Measurements from ENCODE around the gene PTPRF. TPM values are rescaled to one million over a fixed set of nuclear protein-coding genes. Genes with fewer than 3 reads are reported as not detected.

The PTPRF gene
- total and polyA plus RNA-seq, 5 donors from 2014 or later: 0.22 TPM; not detected in 4

DNA sequence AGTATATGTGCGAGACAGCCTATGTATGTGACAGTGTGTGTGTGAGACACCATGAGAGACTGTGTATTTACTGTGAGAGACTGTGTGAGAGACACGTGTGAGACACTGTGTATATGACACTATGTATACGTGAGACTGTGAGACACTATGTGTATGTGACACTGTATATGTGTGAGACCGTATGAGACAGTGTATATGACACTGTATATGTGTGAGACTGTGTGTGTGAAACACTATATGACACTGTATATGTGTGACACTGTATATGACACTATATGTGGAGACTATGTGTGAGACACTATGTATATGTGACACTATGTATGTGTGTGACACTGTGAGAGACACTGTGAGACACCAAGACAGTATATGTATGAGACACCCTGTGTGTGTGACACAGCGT is 66.3 kb downstream of the PTPRF start:
- Mint-ChIP-seq H3K36me3 (no peaks in the 10 kb centered on the region), H3K27me3 (peaks cover 5% of the 10 kb centered on the region), H3K9me3 (no peaks in the 10 kb centered on the region), H3K4me3 (no peak overlapping the region), H3K27ac (no peak overlapping the region), H3K4me1 (no peaks in the 10 kb centered on the region)
- ATAC-seq (ENCODE audit: low read depth in 2 of 2) (no peak), DNase-seq (no peak)
- H3K4me3 ChIP-seq (ENCODE audit: low read depth, low read length): no peak overlapping the region
- no peaks in the 10 kb centered on the region for H3K27me3 ChIP-seq (ENCODE audit: control insufficient read depth, insufficient read depth, low read length)
- no peak overlapping the region for H3K27ac ChIP-seq (ENCODE audit: insufficient read depth, low read length, poor library complexity, severe bottlenecking)
- no peaks in the 10 kb centered on the region for H3K9me3 ChIP-seq (ENCODE audit: control insufficient read depth in 2 of 2, low read length in 2 of 2)
- no peaks in the 10 kb centered on the region for H3K4me1 ChIP-seq (ENCODE audit: control insufficient read depth, insufficient read depth, low read length, poor library complexity, severe bottlenecking)
- H3K36me3 ChIP-seq (ENCODE audit: control insufficient read depth, insufficient read depth, low read length): no peaks in the 10 kb centered on the region

DNA sequence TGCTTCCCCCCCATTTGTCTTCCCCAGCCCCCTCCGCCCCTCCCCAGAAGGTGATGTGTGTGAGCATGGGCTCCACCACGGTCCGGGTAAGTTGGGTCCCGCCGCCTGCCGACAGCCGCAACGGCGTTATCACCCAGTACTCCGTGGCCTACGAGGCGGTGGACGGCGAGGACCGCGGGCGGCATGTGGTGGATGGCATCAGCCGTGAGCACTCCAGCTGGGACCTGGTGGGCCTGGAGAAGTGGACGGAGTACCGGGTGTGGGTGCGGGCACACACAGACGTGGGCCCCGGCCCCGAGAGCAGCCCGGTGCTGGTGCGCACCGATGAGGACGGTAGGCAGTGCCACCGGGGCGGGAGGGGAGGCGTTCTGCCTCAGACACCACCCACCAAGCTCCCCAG is 67.0 kb downstream of the PTPRF start:
- Mint-ChIP-seq H3K27me3 (peaks cover 5% of the 10 kb centered on the region), H3K36me3 (no peaks in the 10 kb centered on the region), H3K4me3 (no peak overlapping the region), H3K9me3 (no peaks in the 10 kb centered on the region), H3K27ac (no peak overlapping the region), H3K4me1 (no peaks in the 10 kb centered on the region)
- Histone ChIP-seq H3K27me3 (ENCODE audit: control insufficient read depth, insufficient read depth, low read length) (no peaks in the 10 kb centered on the region), H3K4me1 (ENCODE audit: control insufficient read depth, insufficient read depth, low read length, poor library complexity, severe bottlenecking) (no peaks in the 10 kb centered on the region), H3K4me3 (ENCODE audit: low read depth, low read length) (no peak overlapping the region), H3K9me3 (ENCODE audit: control insufficient read depth in 2 of 2, low read length in 2 of 2) (no peaks in the 10 kb centered on the region), H3K27ac (ENCODE audit: insufficient read depth, low read length, poor library complexity, severe bottlenecking) (no peak overlapping the region), H3K36me3 (ENCODE audit: control insufficient read depth, insufficient read depth, low read length) (no peaks in the 10 kb centered on the region)
- no peak for ATAC-seq (ENCODE audit: low read depth in 2 of 2)
- no peak for DNase-seq

DNA sequence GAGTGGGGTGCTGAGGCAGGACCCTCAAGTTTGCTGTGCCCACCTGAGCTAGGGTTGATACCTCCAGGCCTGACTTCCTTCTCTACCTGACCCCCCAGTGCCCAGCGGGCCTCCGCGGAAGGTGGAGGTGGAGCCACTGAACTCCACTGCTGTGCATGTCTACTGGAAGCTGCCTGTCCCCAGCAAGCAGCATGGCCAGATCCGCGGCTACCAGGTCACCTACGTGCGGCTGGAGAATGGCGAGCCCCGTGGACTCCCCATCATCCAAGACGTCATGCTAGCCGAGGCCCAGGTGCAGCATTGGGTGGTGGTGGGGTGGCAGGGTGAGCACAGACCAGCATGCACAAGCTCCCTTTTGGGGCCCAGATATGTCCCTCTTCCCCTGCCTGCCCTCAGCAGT is 67.9 kb downstream of the PTPRF start:
- no peak for DNase-seq
- H3K27ac Mint-ChIP-seq: no peak overlapping the region
- Histone ChIP-seq H3K27ac (ENCODE audit: insufficient read depth, low read length, poor library complexity, severe bottlenecking) (no peak overlapping the region), H3K36me3 (ENCODE audit: control insufficient read depth, insufficient read depth, low read length) (no peaks in the 10 kb centered on the region), H3K27me3 (ENCODE audit: control insufficient read depth, insufficient read depth, low read length) (no peaks in the 10 kb centered on the region), H3K4me3 (ENCODE audit: low read depth, low read length) (no peak overlapping the region), H3K4me1 (ENCODE audit: control insufficient read depth, insufficient read depth, low read length, poor library complexity, severe bottlenecking) (no peaks in the 10 kb centered on the region), H3K9me3 (ENCODE audit: control insufficient read depth in 2 of 2, low read length in 2 of 2) (no peaks in the 10 kb centered on the region)
- H3K4me3 Mint-ChIP-seq: no peak overlapping the region
- ATAC-seq (ENCODE audit: low read depth in 2 of 2): no peak
- H3K36me3 Mint-ChIP-seq: no peaks in the 10 kb centered on the region
- H3K27me3 Mint-ChIP-seq: peaks cover 5% of the 10 kb centered on the region
- H3K4me1 Mint-ChIP-seq: no peaks in the 10 kb centered on the region
- no peaks in the 10 kb centered on the region for H3K9me3 Mint-ChIP-seq

DNA sequence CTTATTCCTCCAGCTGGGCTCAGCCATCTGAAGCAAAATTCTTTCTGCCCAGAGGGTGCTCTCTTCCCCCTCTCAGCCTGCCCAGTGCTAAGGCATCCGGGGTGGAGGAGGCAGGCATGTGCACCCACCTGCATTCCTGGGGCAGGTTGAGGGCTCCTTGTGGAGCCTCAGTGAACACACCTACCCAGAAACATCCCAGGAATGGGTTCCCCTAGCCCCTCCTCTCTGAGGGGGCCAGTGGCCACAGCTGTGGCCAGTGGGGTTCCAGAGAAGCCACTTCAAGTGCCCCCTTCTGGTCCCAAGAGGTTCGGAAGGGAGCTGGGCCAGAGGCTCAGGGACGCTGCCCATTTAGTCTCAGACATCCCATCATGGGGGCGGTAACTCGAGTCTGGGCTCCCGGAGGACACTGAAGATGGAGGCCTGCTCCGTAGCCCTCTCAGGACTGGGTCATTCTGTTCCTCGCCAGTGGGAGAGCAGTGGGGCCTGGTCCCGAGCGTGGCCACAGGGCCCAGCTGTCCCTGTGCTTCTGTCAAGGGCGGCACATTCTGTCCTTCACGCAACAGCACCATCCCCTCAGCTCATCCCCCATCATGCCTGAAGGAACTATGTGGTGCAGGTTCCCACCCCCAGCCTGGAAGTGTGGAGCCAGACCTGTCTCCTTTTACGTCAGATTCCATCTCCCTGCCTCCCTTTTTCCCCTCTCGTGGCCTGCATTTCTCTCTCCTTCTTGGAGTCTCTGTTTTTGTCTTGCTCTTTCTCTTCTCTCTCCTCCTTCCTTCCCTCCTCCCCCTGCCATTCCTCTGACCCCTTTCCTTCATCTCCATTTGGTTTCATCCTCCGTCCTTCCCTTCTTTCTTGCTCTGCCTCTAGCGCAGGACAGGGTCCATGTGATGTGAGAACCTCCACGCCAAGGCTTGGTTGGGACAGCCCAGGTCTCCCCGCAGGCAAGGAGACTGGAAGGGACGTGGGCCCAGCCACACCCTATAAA is 69.6 kb downstream of the PTPRF start:
- Mint-ChIP-seq H3K27me3 (peaks cover 2% of the 10 kb centered on the region), H3K36me3 (no peaks in the 10 kb centered on the region), H3K27ac (no peak overlapping the region), H3K4me1 (no peaks in the 10 kb centered on the region), H3K4me3 (no peak overlapping the region), H3K9me3 (no peaks in the 10 kb centered on the region)
- Histone ChIP-seq H3K4me1 (ENCODE audit: control insufficient read depth, insufficient read depth, low read length, poor library complexity, severe bottlenecking) (no peaks in the 10 kb centered on the region), H3K4me3 (ENCODE audit: low read depth, low read length) (no peak overlapping the region), H3K9me3 (ENCODE audit: control insufficient read depth in 2 of 2, low read length in 2 of 2) (no peaks in the 10 kb centered on the region), H3K36me3 (ENCODE audit: control insufficient read depth, insufficient read depth, low read length) (no peaks in the 10 kb centered on the region), H3K27me3 (ENCODE audit: control insufficient read depth, insufficient read depth, low read length) (no peaks in the 10 kb centered on the region), H3K27ac (ENCODE audit: insufficient read depth, low read length, poor library complexity, severe bottlenecking) (no peak overlapping the region)
- DNase-seq (no peak), ATAC-seq (ENCODE audit: low read depth in 2 of 2) (no peak)

DNA sequence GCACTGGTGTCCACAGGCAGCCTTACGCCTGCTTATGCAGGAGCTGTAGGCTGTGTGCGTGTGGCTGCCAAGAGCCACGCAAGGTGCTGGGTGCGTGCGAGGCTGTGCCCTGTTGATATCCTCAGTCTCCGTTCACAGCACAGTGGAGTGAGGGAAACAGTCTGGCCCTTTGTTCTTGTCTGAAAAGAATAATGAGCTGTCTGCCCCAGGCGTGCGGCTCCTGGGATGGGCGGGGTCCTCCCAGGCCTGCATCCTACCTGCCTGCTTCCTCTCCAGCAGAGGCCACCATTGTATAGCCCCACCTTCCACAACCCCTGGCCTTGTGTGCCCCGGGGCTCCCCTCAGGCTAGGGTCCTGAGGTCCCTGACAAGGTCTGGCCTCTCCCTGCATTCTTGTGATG is 72.3 kb downstream of the PTPRF start:
- H3K27me3 Mint-ChIP-seq: no peaks in the 10 kb centered on the region
- Histone ChIP-seq H3K27ac (ENCODE audit: insufficient read depth, low read length, poor library complexity, severe bottlenecking) (no peak overlapping the region), H3K36me3 (ENCODE audit: control insufficient read depth, insufficient read depth, low read length) (no peaks in the 10 kb centered on the region), H3K27me3 (ENCODE audit: control insufficient read depth, insufficient read depth, low read length) (no peaks in the 10 kb centered on the region), H3K4me3 (ENCODE audit: low read depth, low read length) (no peak overlapping the region), H3K9me3 (ENCODE audit: control insufficient read depth in 2 of 2, low read length in 2 of 2) (no peaks in the 10 kb centered on the region), H3K4me1 (ENCODE audit: control insufficient read depth, insufficient read depth, low read length, poor library complexity, severe bottlenecking) (no peaks in the 10 kb centered on the region)
- no peaks in the 10 kb centered on the region for H3K4me1 Mint-ChIP-seq
- DNase-seq (no peak), ATAC-seq (ENCODE audit: low read depth in 2 of 2) (no peak)
- H3K36me3 Mint-ChIP-seq: no peaks in the 10 kb centered on the region
- H3K4me3 Mint-ChIP-seq: no peak overlapping the region
- no peak overlapping the region for H3K27ac Mint-ChIP-seq
- no peaks in the 10 kb centered on the region for H3K9me3 Mint-ChIP-seq

DNA sequence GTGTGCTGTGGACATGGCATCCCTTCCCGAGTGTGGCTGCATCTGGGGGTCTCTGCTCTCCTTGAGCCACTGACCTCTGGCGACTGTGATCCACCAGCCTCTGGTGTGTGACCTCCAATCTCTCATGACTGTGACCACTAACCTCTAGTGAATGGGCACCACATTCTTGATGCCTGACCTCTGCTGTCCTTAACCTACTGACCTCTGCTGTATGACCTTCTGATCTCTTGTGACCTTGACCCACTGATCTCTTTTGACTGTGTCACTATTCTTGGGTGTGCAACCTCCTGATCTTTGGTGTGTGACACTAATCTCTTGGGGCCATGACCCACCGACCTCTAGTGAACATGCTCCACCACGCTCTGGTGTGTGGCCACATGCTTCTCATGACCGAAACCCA is 73.5 kb downstream of the PTPRF start:
- no peaks in the 10 kb centered on the region for H3K9me3 Mint-ChIP-seq
- no peaks in the 10 kb centered on the region for H3K9me3 ChIP-seq (ENCODE audit: control insufficient read depth in 2 of 2, low read length in 2 of 2)
- no peak overlapping the region for H3K27ac ChIP-seq (ENCODE audit: insufficient read depth, low read length, poor library complexity, severe bottlenecking)
- no peaks in the 10 kb centered on the region for H3K27me3 ChIP-seq (ENCODE audit: control insufficient read depth, insufficient read depth, low read length)
- DNase-seq (no peak), ATAC-seq (ENCODE audit: low read depth in 2 of 2) (no peak)
- H3K36me3 ChIP-seq (ENCODE audit: control insufficient read depth, insufficient read depth, low read length): no peaks in the 10 kb centered on the region
- H3K4me3 ChIP-seq (ENCODE audit: low read depth, low read length): no peak overlapping the region
- H3K4me1 Mint-ChIP-seq: peaks cover 0 to 4% (median 0%) of the 10 kb centered on the region in 4 donors
- no peaks in the 10 kb centered on the region for H3K4me1 ChIP-seq (ENCODE audit: control insufficient read depth, insufficient read depth, low read length, poor library complexity, severe bottlenecking)
- H3K27ac Mint-ChIP-seq: no peak overlapping the region
- no peaks in the 10 kb centered on the region for H3K36me3 Mint-ChIP-seq
- H3K4me3 Mint-ChIP-seq: no peak overlapping the region
- H3K27me3 Mint-ChIP-seq: no peaks in the 10 kb centered on the region

DNA sequence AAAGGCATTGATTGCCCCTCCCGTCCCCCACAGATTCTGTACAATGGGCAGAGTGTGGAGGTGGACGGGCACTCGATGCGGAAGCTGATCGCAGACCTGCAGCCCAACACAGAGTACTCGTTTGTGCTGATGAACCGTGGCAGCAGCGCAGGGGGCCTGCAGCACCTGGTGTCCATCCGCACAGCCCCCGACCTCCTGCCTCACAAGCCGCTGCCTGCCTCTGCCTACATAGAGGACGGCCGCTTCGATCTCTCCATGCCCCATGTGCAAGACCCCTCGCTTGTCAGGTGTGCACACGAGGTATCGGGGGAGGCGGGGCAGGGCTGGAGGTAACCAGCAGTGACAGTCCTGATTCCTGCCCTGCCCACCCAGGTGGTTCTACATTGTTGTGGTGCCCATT is 74.5 kb downstream of the PTPRF start:
- ATAC-seq (ENCODE audit: low read depth in 2 of 2) (no peak), DNase-seq (no peak)
- Histone ChIP-seq H3K27me3 (ENCODE audit: control insufficient read depth, insufficient read depth, low read length) (no peaks in the 10 kb centered on the region), H3K27ac (ENCODE audit: insufficient read depth, low read length, poor library complexity, severe bottlenecking) (no peak overlapping the region), H3K4me1 (ENCODE audit: control insufficient read depth, insufficient read depth, low read length, poor library complexity, severe bottlenecking) (no peaks in the 10 kb centered on the region), H3K36me3 (ENCODE audit: control insufficient read depth, insufficient read depth, low read length) (no peaks in the 10 kb centered on the region), H3K9me3 (ENCODE audit: control insufficient read depth in 2 of 2, low read length in 2 of 2) (no peaks in the 10 kb centered on the region), H3K4me3 (ENCODE audit: low read depth, low read length) (no peak overlapping the region)
- no peaks in the 10 kb centered on the region for H3K36me3 Mint-ChIP-seq
- peaks cover 5% of the 10 kb centered on the region for H3K27me3 Mint-ChIP-seq
- H3K9me3 Mint-ChIP-seq: no peaks in the 10 kb centered on the region
- H3K4me3 Mint-ChIP-seq: no peak overlapping the region
- peaks cover 0 to 4% (median 0%) of the 10 kb centered on the region in 4 donors for H3K4me1 Mint-ChIP-seq
- no peak overlapping the region for H3K27ac Mint-ChIP-seq

DNA sequence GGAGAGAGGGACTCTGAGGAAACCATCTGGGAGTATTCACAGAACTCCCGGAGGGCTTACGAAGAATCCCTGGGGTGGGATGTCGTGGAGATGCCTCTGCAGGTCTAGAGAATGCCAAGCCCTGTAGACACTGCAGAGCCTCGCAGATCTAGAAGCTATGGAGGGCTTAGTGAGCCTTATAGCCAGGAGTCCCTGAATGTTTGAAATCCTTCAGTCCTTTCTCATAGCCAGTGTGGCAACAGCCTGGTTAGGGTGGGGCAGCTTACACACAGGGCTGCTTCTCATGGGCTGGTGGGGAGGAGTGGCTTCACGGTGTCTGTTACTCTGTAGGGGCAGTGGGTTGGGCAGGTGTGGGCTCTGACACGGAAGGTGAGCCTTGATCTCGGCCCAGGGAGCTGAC is 75.1 kb downstream of the PTPRF start:
- no peak overlapping the region for H3K4me3 Mint-ChIP-seq
- no peaks in the 10 kb centered on the region for H3K9me3 Mint-ChIP-seq
- DNase-seq: no peak
- no peaks in the 10 kb centered on the region for H3K36me3 Mint-ChIP-seq
- H3K4me1 Mint-ChIP-seq: peaks cover 0 to 4% (median 0%) of the 10 kb centered on the region in 4 donors
- Histone ChIP-seq H3K4me1 (ENCODE audit: control insufficient read depth, insufficient read depth, low read length, poor library complexity, severe bottlenecking) (no peaks in the 10 kb centered on the region), H3K4me3 (ENCODE audit: low read depth, low read length) (no peak overlapping the region), H3K36me3 (ENCODE audit: control insufficient read depth, insufficient read depth, low read length) (no peaks in the 10 kb centered on the region), H3K27me3 (ENCODE audit: control insufficient read depth, insufficient read depth, low read length) (no peaks in the 10 kb centered on the region), H3K9me3 (ENCODE audit: control insufficient read depth in 2 of 2, low read length in 2 of 2) (no peaks in the 10 kb centered on the region), H3K27ac (ENCODE audit: insufficient read depth, low read length, poor library complexity, severe bottlenecking) (no peak overlapping the region)
- no peak for ATAC-seq (ENCODE audit: low read depth in 2 of 2)
- H3K27ac Mint-ChIP-seq: no peak overlapping the region
- peaks cover 5% of the 10 kb centered on the region for H3K27me3 Mint-ChIP-seq

Measured in CD4-positive, CD25-positive, alpha-beta regulatory T cell (primary cell).